Gastrocnemius medialis (tissue), 4 donors: ENCODE results near the gene MCEMP1. TPM values are rescaled to one million over a fixed set of nuclear protein-coding genes. Genes with fewer than 3 reads are reported as not detected.

Experiments used
- ATAC-seq, 2 donors: fragments of 150-250 bp; one replicate each; pipeline ENCODE4 v1.9.1; 2016
- DNase-seq, 2 donors: peaks; one replicate each; pipeline ENCODE4 v3.0.0-alpha.2; 2019
- H3K27ac ChIP-seq, 4 donors: fragments of 200-600 bp; sonication (generic); 1 replicate in 1 of 4; 2 replicates in 3 of 4; pipeline ENCODE4 v1.5.1; 2016 to 2018; ENCODE audit warnings: mild to moderate bottlenecking in 2 of 4, moderate library complexity in 1 of 4
- H3K27me3 ChIP-seq, 3 donors: fragments of 200-600 bp; sonication (generic) in 2 of 3; 1 replicate in 1 of 3; 2 replicates in 2 of 3; pipeline versions ENCODE4 v1.5.1 to v1.6.0; 2016 to 2019; ENCODE audit warnings: mild to moderate bottlenecking in 1 of 3, moderate library complexity in 1 of 3
- H3K36me3 ChIP-seq, 2 donors: fragments of 200-600 bp; sonication (generic) in 1 of 2; one replicate each; pipeline ENCODE4 v1.5.1; 2017 to 2018
- H3K4me1 ChIP-seq, 2 donors: fragments of 200-600 bp; sonication (generic) in 1 of 2; one replicate each; pipeline ENCODE4 v1.5.1; 2016 to 2017; ENCODE audit warnings: mild to moderate bottlenecking in 2 of 2
- H3K4me3 ChIP-seq, 4 donors: fragments of 200-600 bp; sonication (generic) in 3 of 4; 1 replicate in 1 of 4; 2 replicates in 3 of 4; pipeline ENCODE4 v1.5.1; 2016 to 2019; ENCODE audit warnings: mild to moderate bottlenecking in 2 of 4
- H3K9me3 ChIP-seq, 3 donors: fragments of 200-600 bp; sonication (generic) in 2 of 3; 1 replicate in 1 of 3; 2 replicates in 2 of 3; pipeline ENCODE4 v1.5.1; 2016 to 2019
- POLR2A ChIP-seq, 2 donors: fragments of 450-650 bp; IDR thresholded peaks; one replicate each; pipeline ENCODE4 v1.6.1; 2017; ENCODE audit warnings: antibody characterized with exemption in 2 of 2, mild to moderate bottlenecking in 2 of 2, moderate library complexity in 2 of 2
- in situ Hi-C, 4 donors: fragments of 200-750 bp; cut with MboI; loops; one replicate each; pipeline versions ENCODE4 v1.15.0 to v1.8.0; 2017; ENCODE audit warnings: low sequenced_read_pairs in 4 of 4
- intact Hi-C: fragments of 100-400 bp; cut with DNase I; formaldehyde crosslinking; loops from one replicate; pipeline ENCODE4 v1.15.1; 2023; ENCODE audit warnings: low total_unique reads
- total RNA-seq, 4 donors: library from RNA; depleted of rRNA; stranded (reverse); fragments of >200 nt; gene quantifications; one replicate each; pipeline versions ENCODE4 v1.1.0 to v1.2.3, GENCODE V29; 2016
- TF ChIP-seq, protein P1 (sequence below), 5 experiments: fragments of 450-650 bp in 3 of 5; fragments of 200-600 bp in 2 of 5; sonication (generic) in 2 of 5; IDR thresholded peaks in 4 of 5; conservative IDR thresholded peaks in 1 of 5; 1 replicate in 4 of 5; 2 replicates in 1 of 5; pipeline ENCODE4 v1.5.1; 2016 to 2019; ENCODE audit warnings: antibody characterized with exemption in 5 of 5, mild to moderate bottlenecking in 3 of 5, moderate library complexity in 3 of 5

Gene MCEMP1
- total RNA-seq, 4 donors from 2014 or later: 0.16 to 1.2 TPM; not detected in 2

DNA sequence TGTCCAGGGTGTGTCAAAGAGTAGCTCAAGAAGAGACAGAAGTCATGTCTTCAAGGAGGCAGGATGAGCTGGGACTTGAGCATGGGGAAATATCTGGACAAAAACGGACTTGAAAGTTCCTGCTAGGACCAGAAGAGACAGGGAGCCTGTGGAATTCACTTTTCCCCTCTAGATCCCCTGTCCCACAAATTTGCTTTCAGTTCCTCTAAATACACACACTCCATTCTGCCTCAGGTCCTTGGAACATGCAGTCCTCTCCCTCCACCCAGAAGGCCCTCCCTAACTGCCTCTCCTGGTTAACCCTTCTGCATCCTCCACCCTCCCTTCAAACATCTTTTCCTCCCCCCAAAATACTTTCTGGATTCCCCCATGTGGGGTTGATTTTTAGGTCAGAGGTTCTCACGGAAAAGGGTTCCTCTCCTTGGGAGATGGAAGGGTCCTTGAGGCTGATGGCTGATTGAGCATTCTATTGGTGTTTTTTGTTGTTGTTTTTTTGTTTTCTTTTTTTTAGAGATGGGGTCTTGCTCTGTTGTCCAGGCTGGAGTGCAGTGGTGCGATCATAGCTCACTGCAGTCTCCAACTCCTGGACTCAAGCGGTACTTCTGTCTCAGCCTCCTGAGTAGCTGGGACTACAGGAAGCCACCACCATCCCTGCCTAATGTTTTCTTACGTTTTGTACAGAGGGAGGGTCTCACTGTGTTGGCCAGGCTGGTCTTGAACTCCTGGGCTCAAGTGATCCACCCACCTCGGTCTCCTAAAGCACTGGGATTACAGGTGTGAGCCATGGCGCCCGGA, 14.9 kb upstream of the MCEMP1 start:
- ATAC-seq: no peak

DNA sequence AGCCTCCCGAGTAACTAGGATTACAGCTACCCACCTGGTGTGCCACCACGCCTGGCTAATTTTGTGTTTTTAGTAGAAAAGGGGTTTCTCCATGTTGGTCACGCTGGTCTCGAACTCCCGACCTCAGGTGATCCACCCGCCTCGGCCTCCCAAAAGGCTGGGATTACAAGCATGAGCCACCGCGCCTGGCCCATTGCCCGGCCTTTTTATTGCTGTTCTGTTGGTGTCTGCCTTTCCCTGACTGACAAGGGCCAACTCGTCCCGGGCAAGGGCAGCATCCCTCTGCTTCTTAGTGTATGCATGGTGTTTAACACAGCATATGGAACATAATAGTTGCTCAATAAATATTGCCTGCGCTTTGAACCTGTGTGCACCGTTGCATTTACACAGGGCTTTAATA, 14.2 kb upstream of the MCEMP1 start:
- ATAC-seq (no peak), DNase-seq (no peak)
- peaks cover 0 to 7% (median 5%) of the 10 kb centered on the region in 3 donors for H3K27me3 ChIP-seq
- no peaks in the 10 kb centered on the region for H3K36me3 ChIP-seq
- no peaks in the 10 kb centered on the region for H3K4me1 ChIP-seq
- intact Hi-C loops (no loop called here), in situ Hi-C loops (no loop called here)
- H3K4me3 ChIP-seq: no peak overlapping the region
- H3K27ac ChIP-seq: no peak overlapping the region
- no peak for TF ChIP-seq POLR2A (IDR thresholded peaks at IDR 0.05)
- TF ChIP-seq, protein P1, sequence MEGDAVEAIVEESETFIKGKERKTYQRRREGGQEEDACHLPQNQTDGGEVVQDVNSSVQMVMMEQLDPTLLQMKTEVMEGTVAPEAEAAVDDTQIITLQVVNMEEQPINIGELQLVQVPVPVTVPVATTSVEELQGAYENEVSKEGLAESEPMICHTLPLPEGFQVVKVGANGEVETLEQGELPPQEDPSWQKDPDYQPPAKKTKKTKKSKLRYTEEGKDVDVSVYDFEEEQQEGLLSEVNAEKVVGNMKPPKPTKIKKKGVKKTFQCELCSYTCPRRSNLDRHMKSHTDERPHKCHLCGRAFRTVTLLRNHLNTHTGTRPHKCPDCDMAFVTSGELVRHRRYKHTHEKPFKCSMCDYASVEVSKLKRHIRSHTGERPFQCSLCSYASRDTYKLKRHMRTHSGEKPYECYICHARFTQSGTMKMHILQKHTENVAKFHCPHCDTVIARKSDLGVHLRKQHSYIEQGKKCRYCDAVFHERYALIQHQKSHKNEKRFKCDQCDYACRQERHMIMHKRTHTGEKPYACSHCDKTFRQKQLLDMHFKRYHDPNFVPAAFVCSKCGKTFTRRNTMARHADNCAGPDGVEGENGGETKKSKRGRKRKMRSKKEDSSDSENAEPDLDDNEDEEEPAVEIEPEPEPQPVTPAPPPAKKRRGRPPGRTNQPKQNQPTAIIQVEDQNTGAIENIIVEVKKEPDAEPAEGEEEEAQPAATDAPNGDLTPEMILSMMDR (IDR thresholded peaks at IDR 0.05 in 4 of 5, conservative IDR thresholded peaks at IDR 0.05 in 1 of 5): no peak
- H3K9me3 ChIP-seq: no peaks in the 10 kb centered on the region

More for the DNA sequence above, 14.9 kb upstream of the MCEMP1 start:
- in situ Hi-C loops: no loop called here
- no peak for DNase-seq
- Histone ChIP-seq H3K9me3 (no peaks in the 10 kb centered on the region), H3K27me3 (peaks cover 0 to 7% (median 5%) of the 10 kb centered on the region in 3 donors), H3K4me1 (no peaks in the 10 kb centered on the region), H3K4me3 (no peak overlapping the region), H3K27ac (no peak overlapping the region), H3K36me3 (no peaks in the 10 kb centered on the region)
- intact Hi-C loops: no loop called here
- TF ChIP-seq POLR2A (IDR thresholded peaks at IDR 0.05): no peak
- TF ChIP-seq, protein P1 (IDR thresholded peaks at IDR 0.05 in 4 of 5, conservative IDR thresholded peaks at IDR 0.05 in 1 of 5): no peak

DNA sequence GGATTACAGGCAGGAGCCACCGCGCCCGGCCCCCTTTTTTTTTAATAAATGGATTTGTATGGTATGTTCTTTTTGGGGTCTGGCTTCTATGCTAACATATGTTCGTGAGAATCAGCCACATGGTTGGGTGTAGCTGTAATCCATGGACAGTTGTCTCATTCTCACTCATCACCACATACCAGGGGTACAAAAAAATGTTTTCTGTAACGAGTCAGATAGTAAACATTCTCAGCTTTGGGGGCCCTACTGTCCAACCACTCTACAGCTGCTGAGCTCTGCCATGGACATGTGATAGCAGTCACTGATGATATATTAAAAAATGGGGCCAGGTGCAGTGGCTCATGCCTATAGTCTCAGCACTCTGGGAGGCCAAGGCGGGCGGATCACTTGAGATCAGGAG, 13.2 kb upstream of the MCEMP1 start:
- Histone ChIP-seq H3K27me3 (peaks cover 0 to 7% (median 5%) of the 10 kb centered on the region in 3 donors), H3K36me3 (no peaks in the 10 kb centered on the region), H3K9me3 (no peaks in the 10 kb centered on the region), H3K4me1 (no peaks in the 10 kb centered on the region), H3K27ac (no peak overlapping the region), H3K4me3 (no peak overlapping the region)
- no peak for TF ChIP-seq POLR2A (IDR thresholded peaks at IDR 0.05)
- TF ChIP-seq, protein P1 (IDR thresholded peaks at IDR 0.05 in 4 of 5, conservative IDR thresholded peaks at IDR 0.05 in 1 of 5): no peak
- in situ Hi-C loops: no loop called here
- intact Hi-C loops: no loop called here
- DNase-seq: no peak
- no peak for ATAC-seq

DNA sequence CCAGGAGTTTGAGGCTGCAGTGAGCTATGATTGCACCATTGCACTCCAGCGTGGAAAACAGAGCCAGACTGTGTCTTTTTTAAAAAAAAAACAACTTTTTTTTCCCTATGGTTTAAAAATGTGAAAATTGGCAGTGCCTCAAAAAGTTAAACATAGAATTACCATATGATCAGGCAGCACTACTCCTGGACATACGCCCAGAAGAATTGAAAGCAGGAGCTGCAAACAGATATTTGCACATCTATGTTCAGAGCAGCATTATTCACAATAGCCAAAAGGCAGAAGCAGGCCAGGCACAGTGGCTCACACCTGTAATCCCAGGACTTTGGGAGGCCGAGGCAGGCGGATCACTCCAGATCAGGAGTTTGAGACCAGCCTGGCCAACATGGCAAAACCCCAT, 11.8 kb upstream of the MCEMP1 start:
- Histone ChIP-seq H3K27ac (no peak overlapping the region), H3K27me3 (peaks cover 0 to 7% (median 5%) of the 10 kb centered on the region in 3 donors), H3K4me3 (no peak overlapping the region), H3K36me3 (no peaks in the 10 kb centered on the region), H3K4me1 (no peaks in the 10 kb centered on the region), H3K9me3 (no peaks in the 10 kb centered on the region)
- DNase-seq: no peak
- intact Hi-C loops (no loop called here), in situ Hi-C loops (no loop called here)
- ATAC-seq: no peak
- TF ChIP-seq, protein P1 (IDR thresholded peaks at IDR 0.05 in 4 of 5, conservative IDR thresholded peaks at IDR 0.05 in 1 of 5): no peak
- TF ChIP-seq POLR2A (IDR thresholded peaks at IDR 0.05): no peak
